GM12878 (cell line): ENCODE measurements around the gene USP31. TPM values are rescaled to one million over a fixed set of nuclear protein-coding genes. Genes with fewer than 3 reads are reported as not detected.

ENCODE experiments used
- ATAC-seq: fragments of 200-7000 bp; cut with Tn5 transposase; 3 replicates; pipeline ENCODE4 v1.9.1; 2020; ENCODE audit warnings: mild to moderate bottlenecking, moderate library complexity
- BruUV-seq: library from RNA; stranded (reverse); fragments of 400-500 nt; replicated peaks from 2 replicates; lab custom pipeline; 2021; lab: Mats Ljungman, UMichigan
- CTCF ChIA-PET: fragments of 300-600 bp; sonication (Branson Sonifier 250); formaldehyde crosslinking; extraction: SDS; loops from one replicate; lab custom pipeline; 2021; ENCODE audit warnings: inconsistent platforms; lab: Yijun Ruan, JAX
- POLR2A ChIA-PET: fragments of 350-600 bp; formaldehyde crosslinking; extraction: SDS; loops from one replicate; lab custom pipeline; 2021; ENCODE audit warnings: inconsistent platforms; lab: Charles Lee
- RAD21 ChIA-PET: fragments of 300-600 bp; sonication (Branson Sonifier 250); formaldehyde crosslinking; loops from one replicate; lab custom pipeline; 2023; ENCODE audit warnings: antibody characterized with exemption; ENCODE audit not compliant: unreplicated experiment; lab: Charles Lee
- SMC1A ChIA-PET: fragments of 300-600 bp; sonication (Branson Sonifier 250); formaldehyde crosslinking; loops from one replicate; lab custom pipeline; 2023; ENCODE audit not compliant: unreplicated experiment, uncharacterized antibody; lab: Charles Lee
- DNase-seq: peaks from one replicate; pipeline ENCODE4 v3.0.0-alpha.2; 2011; ENCODE audit warnings: low read depth, low spot score
- FAIRE-seq: peaks from 3 replicates; lab custom pipeline; 2011; peaks lifted over from hg19 to GRCh38; lab: Jason Lieb, UNC
- H2AFZ ChIP-seq: 2 replicates; pipeline ENCODE4 v1.6.0; 2011; ENCODE audit warnings: low read depth, low read length, control low read depth; ENCODE audit not compliant: control insufficient read depth
- H3K27ac ChIP-seq: 2 replicates; pipeline ENCODE4 v1.5.1; 2011; ENCODE audit warnings: control low read depth; ENCODE audit not compliant: control insufficient read depth, insufficient read depth
- H3K27me3 ChIP-seq, 2 experiments: replicated peaks in 1 of 2; 2 replicates each; pipeline versions ENCODE4 v1.6.0 to v1.6.1; 2011; ENCODE audit warnings: low read length in 1 of 2; ENCODE audit not compliant: control insufficient read depth in 2 of 2, insufficient read depth in 2 of 2
- H3K36me3 ChIP-seq, 2 experiments: 2 replicates each; pipeline ENCODE4 v1.5.1; 2011; ENCODE audit warnings: low read length in 1 of 2; ENCODE audit not compliant: control insufficient read depth in 2 of 2, insufficient read depth in 2 of 2
- H3K4me1 ChIP-seq: 2 replicates; pipeline ENCODE4 v1.6.1; 2011; ENCODE audit warnings: mild to moderate bottlenecking, low read length, moderate library complexity, mixed read lengths; ENCODE audit not compliant: control insufficient read depth, insufficient read depth
- H3K4me2 ChIP-seq: 2 replicates; pipeline ENCODE4 v1.6.0; 2011; ENCODE audit warnings: control low read depth; ENCODE audit not compliant: control insufficient read depth, insufficient read depth
- H3K4me3 ChIP-seq: fragments of 200-600 bp; sonication (generic); 2 replicates; pipeline ENCODE4 v1.5.1; 2016
- H3K79me2 ChIP-seq: 2 replicates; pipeline ENCODE4 v1.6.0; 2011; ENCODE audit warnings: low read length; ENCODE audit not compliant: control insufficient read depth, insufficient read depth
- H3K9ac ChIP-seq: 2 replicates; pipeline ENCODE4 v1.8.0; 2011; ENCODE audit warnings: low read length, control low read depth, mixed read lengths; ENCODE audit not compliant: control insufficient read depth, insufficient read depth
- H3K9me3 ChIP-seq: replicated peaks from 3 replicates; pipeline ENCODE4 v1.5.1; 2011; ENCODE audit warnings: mild to moderate bottlenecking, low read length; ENCODE audit not compliant: control insufficient read depth, insufficient read depth
- H4K20me1 ChIP-seq: 2 replicates; pipeline ENCODE4 v1.6.0; 2011; ENCODE audit not compliant: control insufficient read depth, insufficient read depth
- BCL11A ChIP-seq: IDR thresholded peaks from 2 replicates; pipeline ENCODE4 v1.6.1; 2011; ENCODE audit warnings: low read depth, low read length
- IKZF2 ChIP-seq, 2 experiments: fragments of 450-650 bp; IDR thresholded peaks; 2 replicates each; pipeline ENCODE4 v1.6.1; 2017; ENCODE audit warnings: mild to moderate bottlenecking in 2 of 2, moderate library complexity in 2 of 2
- MTA2 ChIP-seq: fragments of 450-650 bp; IDR thresholded peaks from 2 replicates; pipeline ENCODE4 v1.6.1; 2016; ENCODE audit warnings: low read depth, mild to moderate bottlenecking, moderate library complexity
- NFXL1 ChIP-seq: fragments of 450-650 bp; IDR thresholded peaks from 2 replicates; pipeline ENCODE4 v1.6.1; 2017; ENCODE audit warnings: antibody characterized with exemption, mild to moderate bottlenecking, borderline replicate concordance
- NFYB ChIP-seq: IDR thresholded peaks from 2 replicates; pipeline ENCODE4 v1.6.1; 2011; ENCODE audit warnings: low read depth, mild to moderate bottlenecking, low read length, improper control_type of control experiment, moderate library complexity; ENCODE audit not compliant: insufficient read depth
- RBBP5 ChIP-seq: fragments of 200-600 bp; sonication (generic); conservative IDR thresholded peaks from 2 replicates; pipeline ENCODE4 v1.6.1; 2016
- ZBTB4 ChIP-seq: fragments of 450-650 bp; formaldehyde crosslinking; IDR thresholded peaks from 2 replicates; pipeline ENCODE4 v1.4.0; 2022; ENCODE audit warnings: mild to moderate bottlenecking, moderate library complexity
- ZNF592 ChIP-seq: fragments of 450-650 bp; IDR thresholded peaks from 2 replicates; pipeline ENCODE4 v1.6.1; 2017; ENCODE audit warnings: mild to moderate bottlenecking, moderate library complexity
- WGBS: methylation state at CpG from one replicate; pipeline ENCODE4 v1.1.6; 2016; ENCODE audit warnings: low lambda C conversion rate; ENCODE audit not compliant: insufficient replicate concordance, insufficient coverage; ENCODE audit errors: missing lambda C conversion rate; 5-methylcytosine and 5-hydroxymethylcytosine counted together
- in situ Hi-C: fragments of 300-500 bp; cut with MboI; formaldehyde crosslinking; loops from 9 replicates; pipeline ENCODE4 v1.14.3; 2018; ENCODE audit warnings: mixed read lengths
- intact Hi-C: fragments of 100-400 bp; cut with micrococcal nuclease; formaldehyde crosslinking; loops from one replicate; pipeline ENCODE4 v1.14.2; 2022; ENCODE audit not compliant: unreplicated experiment
- polyA plus RNA-seq, 11 experiments: library from polyadenylated mRNA; depleted of rRNA in 4 of 11; unstranded in 6 of 11; stranded (reverse) in 5 of 11; fragments of >200 nt; fragmentation: Nextera tagmentation in 4 of 11; fragmentation: Illumina TruSeq in 1 of 11; extraction: Ambion mirVana in 4 of 11; extraction: Trizol in 1 of 11; gene quantifications; 1 replicate in 1 of 11; 2 replicates in 10 of 11; pipeline versions ENCODE4 v1.2.1 to v1.2.3, GENCODE V29; 2011 to 2016; ENCODE audit warnings: inconsistent platforms in 2 of 11, missing spikeins in 2 of 11, low read depth in 1 of 11
- total RNA-seq, 4 experiments: library from RNA; depleted of rRNA in 3 of 4; stranded (reverse); fragments of >200 nt in 3 of 4; fragmentation: Illumina TruSeq in 1 of 4; extraction: Trizol in 1 of 4; gene quantifications; 2 replicates each; pipeline versions ENCODE4 v1.2.1 to v1.2.3, GENCODE V29; 2013 to 2021
- TF ChIP-seq, protein P1 (sequence below): IDR thresholded peaks from 2 replicates; pipeline ENCODE4 v1.6.1; 2012; ENCODE audit warnings: low read depth, low read length, improper control_type of control experiment
- TF ChIP-seq, protein P2 (sequence below): fragments of 450-650 bp; IDR thresholded peaks from 2 replicates; pipeline ENCODE4 v1.6.1; 2017; ENCODE audit warnings: mild to moderate bottlenecking

USP31 gene
- total and polyA plus RNA-seq, 10 of the 15 experiments (the other 5 are each of a cell fraction or from before 2014, with no cell fraction given): 0.87 to 6.5 (median 3.2) TPM

GRCh38 chr16:23081675-23082119 is 67.6 kb downstream of the USP31 start:
- DNase-seq (no peak), FAIRE-seq (no peak), ATAC-seq (no peak)
- Histone ChIP-seq H3K9me3 (no peaks in the 10 kb centered on the region), H3K79me2 (no peaks in the 10 kb centered on the region), H3K4me1 (no peaks in the 10 kb centered on the region), H3K27ac (no peak overlapping the region), H3K4me3 (no peak overlapping the region), H3K4me2 (no peak overlapping the region), H3K9ac (no peak overlapping the region), H4K20me1 (no peaks in the 10 kb centered on the region), H3K27me3 (no peaks in the 10 kb centered on the region), H3K36me3 (peaks cover 6 to 10% of the 10 kb centered on the region in 2 experiments; a peak in 3 of 4 replicates), H2AFZ (no peak overlapping the region)
- POLR2A ChIA-PET: no interaction called here
- SMC1A ChIA-PET: no interaction called here
- intact Hi-C loops (no loop called here), in situ Hi-C loops (no loop called here)
- CTCF ChIA-PET: interaction anchor here (1.3 kb wide), 1 partner anchor 11 kb away, joined by 3 read pairs; no protein-coding TSS in a partner anchor
- RAD21 ChIA-PET: no interaction called here
- WGBS: 80% methylated on average over 6 of the region's 6 CpGs
- BruUV-seq: no TSS peak
- no peak for TF ChIP-seq RBBP5
- no peak for TF ChIP-seq IKZF2 (IDR thresholded peaks at IDR 0.05)
- TF ChIP-seq, protein P1, sequence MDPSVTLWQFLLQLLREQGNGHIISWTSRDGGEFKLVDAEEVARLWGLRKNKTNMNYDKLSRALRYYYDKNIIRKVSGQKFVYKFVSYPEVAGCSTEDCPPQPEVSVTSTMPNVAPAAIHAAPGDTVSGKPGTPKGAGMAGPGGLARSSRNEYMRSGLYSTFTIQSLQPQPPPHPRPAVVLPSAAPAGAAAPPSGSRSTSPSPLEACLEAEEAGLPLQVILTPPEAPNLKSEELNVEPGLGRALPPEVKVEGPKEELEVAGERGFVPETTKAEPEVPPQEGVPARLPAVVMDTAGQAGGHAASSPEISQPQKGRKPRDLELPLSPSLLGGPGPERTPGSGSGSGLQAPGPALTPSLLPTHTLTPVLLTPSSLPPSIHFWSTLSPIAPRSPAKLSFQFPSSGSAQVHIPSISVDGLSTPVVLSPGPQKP: no peak
- TF ChIP-seq MTA2: no peak
- TF ChIP-seq, protein P2, sequence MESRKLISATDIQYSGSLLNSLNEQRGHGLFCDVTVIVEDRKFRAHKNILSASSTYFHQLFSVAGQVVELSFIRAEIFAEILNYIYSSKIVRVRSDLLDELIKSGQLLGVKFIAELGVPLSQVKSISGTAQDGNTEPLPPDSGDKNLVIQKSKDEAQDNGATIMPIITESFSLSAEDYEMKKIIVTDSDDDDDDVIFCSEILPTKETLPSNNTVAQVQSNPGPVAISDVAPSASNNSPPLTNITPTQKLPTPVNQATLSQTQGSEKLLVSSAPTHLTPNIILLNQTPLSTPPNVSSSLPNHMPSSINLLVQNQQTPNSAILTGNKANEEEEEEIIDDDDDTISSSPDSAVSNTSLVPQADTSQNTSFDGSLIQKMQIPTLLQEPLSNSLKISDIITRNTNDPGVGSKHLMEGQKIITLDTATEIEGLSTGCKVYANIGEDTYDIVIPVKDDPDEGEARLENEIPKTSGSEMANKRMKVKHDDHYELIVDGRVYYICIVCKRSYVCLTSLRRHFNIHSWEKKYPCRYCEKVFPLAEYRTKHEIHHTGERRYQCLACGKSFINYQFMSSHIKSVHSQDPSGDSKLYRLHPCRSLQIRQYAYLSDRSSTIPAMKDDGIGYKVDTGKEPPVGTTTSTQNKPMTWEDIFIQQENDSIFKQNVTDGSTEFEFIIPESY: no peak
- no peak for TF ChIP-seq BCL11A
- TF ChIP-seq ZNF592: no peak
- no peak for TF ChIP-seq NFYB
- TF ChIP-seq NFXL1: no peak
- TF ChIP-seq ZBTB4 (CRISPR knock-in tag): no peak
